Tibial nerve (tissue), 3 donors: ENCODE results near the gene SCRN1.

Experiments used
- POLR2A ChIP-seq, 2 donors: fragments of 450-650 bp; IDR thresholded peaks; one replicate each; pipeline ENCODE4 v1.6.1; 2017; ENCODE audit warnings: antibody characterized with exemption in 2 of 2, mild to moderate bottlenecking in 2 of 2, moderate library complexity in 2 of 2
- TF ChIP-seq, protein P1 (sequence below), 5 experiments: fragments of 200-600 bp in 3 of 5; fragments of 450-650 bp in 2 of 5; sonication (generic) in 3 of 5; IDR thresholded peaks; one replicate each; pipeline ENCODE4 v1.5.1; 2016 to 2019; ENCODE audit warnings: antibody characterized with exemption in 5 of 5, mild to moderate bottlenecking in 3 of 5, moderate library complexity in 2 of 5

DNA sequence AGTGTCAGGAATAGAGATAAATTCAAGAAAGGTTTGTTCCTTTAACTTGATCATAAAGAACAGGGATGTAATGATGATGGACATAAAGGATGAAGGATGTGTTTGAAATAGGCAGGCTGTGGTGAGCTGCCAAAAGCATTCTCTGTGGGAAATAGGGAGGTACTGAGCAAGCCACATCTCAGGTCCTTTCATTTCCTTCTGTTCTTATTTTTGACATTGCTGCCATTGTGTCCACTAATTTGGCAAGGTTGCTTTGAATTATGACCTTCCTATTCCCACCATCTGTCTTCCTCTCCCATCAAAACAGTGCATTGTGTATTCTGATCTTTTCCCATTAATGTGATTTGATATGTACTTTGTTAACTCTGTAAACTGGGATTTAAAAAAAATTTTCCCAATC, 9.4 kb downstream of the SCRN1 start:
- TF ChIP-seq, protein P1, sequence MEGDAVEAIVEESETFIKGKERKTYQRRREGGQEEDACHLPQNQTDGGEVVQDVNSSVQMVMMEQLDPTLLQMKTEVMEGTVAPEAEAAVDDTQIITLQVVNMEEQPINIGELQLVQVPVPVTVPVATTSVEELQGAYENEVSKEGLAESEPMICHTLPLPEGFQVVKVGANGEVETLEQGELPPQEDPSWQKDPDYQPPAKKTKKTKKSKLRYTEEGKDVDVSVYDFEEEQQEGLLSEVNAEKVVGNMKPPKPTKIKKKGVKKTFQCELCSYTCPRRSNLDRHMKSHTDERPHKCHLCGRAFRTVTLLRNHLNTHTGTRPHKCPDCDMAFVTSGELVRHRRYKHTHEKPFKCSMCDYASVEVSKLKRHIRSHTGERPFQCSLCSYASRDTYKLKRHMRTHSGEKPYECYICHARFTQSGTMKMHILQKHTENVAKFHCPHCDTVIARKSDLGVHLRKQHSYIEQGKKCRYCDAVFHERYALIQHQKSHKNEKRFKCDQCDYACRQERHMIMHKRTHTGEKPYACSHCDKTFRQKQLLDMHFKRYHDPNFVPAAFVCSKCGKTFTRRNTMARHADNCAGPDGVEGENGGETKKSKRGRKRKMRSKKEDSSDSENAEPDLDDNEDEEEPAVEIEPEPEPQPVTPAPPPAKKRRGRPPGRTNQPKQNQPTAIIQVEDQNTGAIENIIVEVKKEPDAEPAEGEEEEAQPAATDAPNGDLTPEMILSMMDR (IDR thresholded peaks at IDR 0.05): no peak
- no peak for TF ChIP-seq POLR2A (IDR thresholded peaks at IDR 0.05)
